ENCODE measurements around the gene DOCK2.
"Not testable (repeated sequence)": the region's sequence is repeated elsewhere in the genome, so short reads cannot be mapped to it uniquely, and the experiment has no call there.

DOCK2 gene

GRCh38 chr5:170092455-170093101, 455.5 kb downstream of the DOCK2 start:
- DNase-seq (ENCODE audit: low read depth in 2 of 2), result no peak

DNA sequence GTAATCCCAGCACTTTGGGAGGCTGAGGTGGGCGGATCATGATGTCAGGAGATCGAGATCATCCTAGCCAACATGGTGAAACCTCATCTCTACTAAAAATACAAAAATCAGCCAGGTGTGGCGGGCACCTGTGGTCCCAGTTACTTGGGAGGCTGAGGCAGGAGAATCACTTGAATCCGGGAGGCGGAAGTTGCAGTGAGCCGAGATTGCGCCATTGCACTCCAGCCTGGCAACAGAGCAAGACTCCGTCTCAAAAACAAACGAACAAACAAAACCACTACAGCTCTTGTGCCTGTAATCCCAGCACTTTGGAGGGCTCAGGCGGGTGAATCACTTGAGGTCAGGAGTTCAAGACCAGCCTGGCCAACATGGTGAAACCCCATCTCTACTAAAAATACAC, 457.3 kb downstream of the DOCK2 start:
- DNase-seq (ENCODE audit: low read depth in 2 of 2), result not testable (repeated sequence)

DNA sequence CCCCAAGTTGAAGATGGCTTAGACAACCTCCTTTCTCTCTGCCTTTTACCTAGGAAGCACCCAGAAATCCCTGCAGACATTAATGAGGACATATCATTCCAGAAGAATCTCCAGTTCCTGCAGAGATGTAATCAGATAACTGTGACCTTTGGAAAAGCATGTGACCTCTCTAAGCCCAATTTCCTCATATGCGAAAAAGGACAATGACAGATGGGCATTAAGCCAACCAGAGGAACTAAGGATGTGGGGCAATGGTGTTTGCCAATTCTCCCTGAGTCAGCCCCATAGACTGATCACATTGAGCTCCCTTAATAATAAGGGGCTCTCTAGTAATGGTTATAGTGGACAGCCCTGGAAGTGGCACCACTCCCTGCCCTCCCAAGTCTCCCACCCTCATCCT, 458.6 kb downstream of the DOCK2 start:
- no peak for DNase-seq (ENCODE audit: low read depth in 2 of 2)

- DNase-seq (ENCODE audit: low read depth in 2 of 2), result no peak
Observed at GRCh38 chr5:170097934-170098333, 460.9 kb downstream of the DOCK2 start.

- DNase-seq (ENCODE audit: low read depth in 2 of 2), result peak; percentile 60 to 69
Observed at GRCh38 chr5:170100066-170100943, 463.2 kb downstream of the DOCK2 start.

DNA sequence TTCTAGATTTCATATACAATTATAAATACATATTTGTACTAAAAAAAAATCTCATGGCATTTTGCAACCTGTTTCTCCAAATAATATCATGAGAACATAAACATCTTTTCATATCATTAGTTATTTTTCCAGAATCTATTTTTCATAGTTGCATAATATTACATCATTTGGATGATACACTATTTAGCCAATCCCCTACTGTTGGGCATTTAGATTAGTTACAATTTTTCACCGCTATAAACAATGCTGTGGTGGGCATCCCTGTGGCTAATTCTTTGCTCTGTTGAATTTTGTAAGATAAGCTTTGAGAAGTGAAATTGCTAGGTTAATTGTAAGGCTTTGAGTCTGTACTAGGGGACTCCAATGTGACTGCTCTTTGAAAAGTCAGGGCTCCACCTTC, 466.4 kb downstream of the DOCK2 start:
- no peak for DNase-seq (ENCODE audit: low read depth in 2 of 2)

GRCh38 chr5:170104299-170104698, 467.2 kb downstream of the DOCK2 start:
- DNase-seq (ENCODE audit: low read depth in 2 of 2), result no peak

DNA sequence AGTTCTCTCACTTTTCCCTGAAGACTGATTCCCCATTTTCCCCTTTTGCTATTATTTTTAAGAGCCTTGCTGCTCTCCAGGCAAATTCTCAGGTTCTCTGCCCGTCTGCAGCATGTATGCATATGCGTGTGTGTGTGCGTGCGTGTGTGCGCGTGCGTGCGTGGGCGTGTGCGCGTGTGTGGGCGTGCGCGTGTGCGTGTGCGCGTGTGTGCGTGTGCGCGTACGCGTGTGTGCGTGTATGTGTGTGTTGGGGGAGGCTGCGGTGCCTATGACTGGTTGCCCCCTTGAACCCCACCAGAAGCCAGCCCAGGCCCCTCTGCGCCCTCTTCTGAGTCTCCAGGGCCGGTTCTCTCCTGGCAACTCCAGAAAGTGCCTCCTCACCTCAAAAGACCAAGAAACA, 467.6 kb downstream of the DOCK2 start:
- DNase-seq (ENCODE audit: low read depth in 2 of 2), result no peak

DNA sequence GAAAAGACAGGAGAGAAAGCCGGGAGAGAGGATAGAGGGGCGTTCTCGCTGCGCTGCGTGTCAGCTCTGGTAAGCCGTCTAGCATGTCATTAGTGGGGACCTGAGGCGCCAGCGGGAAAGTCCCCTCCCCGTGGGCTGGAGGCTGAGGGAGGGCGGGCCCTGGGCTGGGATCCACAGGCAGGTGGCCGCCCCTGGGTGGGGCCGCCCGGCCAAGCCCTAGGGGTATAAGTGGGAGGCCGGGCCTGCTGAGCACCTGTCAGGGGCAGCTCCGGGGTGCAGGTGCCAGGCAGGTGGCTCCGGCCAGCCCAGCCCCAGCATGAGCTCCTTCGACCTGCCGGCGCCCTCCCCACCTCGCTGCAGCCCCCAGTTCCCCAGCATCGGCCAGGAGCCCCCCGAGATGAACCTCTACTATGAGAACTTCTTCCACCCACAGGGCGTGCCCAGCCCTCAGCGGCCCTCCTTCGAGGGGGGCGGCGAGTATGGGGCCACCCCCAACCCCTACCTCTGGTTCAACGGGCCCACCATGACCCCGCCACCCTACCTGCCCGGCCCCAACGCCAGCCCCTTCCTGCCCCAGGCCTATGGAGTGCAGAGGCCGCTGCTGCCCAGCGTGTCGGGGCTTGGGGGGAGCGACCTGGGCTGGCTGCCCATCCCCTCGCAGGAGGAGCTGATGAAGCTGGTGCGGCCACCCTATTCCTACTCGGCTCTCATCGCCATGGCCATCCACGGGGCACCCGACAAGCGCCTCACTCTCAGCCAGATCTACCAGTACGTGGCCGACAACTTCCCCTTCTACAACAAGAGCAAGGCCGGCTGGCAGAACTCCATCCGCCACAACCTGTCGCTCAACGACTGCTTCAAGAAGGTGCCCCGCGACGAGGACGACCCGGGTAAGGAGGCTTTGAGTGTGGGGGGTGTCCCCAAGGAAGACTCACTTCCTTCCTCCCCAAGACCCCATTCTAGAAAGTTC, 468.9 kb downstream of the DOCK2 start, which contains the start of gene FOXI1:
FOXI1 (plus strand) TSS at position 256 of the 970 bp plus-strand sequence; CDS start at position 317, 61 bp downstream.
- no peak for DNase-seq (ENCODE audit: low read depth in 2 of 2)

DNA sequence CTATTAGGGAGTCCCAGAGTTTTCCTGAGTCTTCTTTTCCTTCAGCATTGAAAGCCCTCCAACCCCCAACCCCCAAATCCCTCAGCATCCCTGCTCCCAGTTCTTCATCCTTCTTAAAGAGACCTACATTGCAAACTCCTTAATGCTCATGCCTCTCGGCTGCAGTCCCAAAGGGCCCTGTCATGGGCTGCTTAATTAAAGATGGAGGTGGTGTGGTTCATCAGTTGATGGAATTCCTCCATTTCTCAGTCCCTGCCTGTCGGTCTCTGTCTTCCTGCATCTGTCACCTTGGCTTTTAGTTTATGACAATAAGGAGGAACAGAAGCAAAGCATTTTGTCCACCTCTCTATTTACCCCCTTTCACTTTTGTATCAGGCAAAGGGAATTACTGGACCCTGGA, 470.6 kb downstream of the DOCK2 start:
- DNase-seq (ENCODE audit: low read depth in 2 of 2), result no peak

DNA sequence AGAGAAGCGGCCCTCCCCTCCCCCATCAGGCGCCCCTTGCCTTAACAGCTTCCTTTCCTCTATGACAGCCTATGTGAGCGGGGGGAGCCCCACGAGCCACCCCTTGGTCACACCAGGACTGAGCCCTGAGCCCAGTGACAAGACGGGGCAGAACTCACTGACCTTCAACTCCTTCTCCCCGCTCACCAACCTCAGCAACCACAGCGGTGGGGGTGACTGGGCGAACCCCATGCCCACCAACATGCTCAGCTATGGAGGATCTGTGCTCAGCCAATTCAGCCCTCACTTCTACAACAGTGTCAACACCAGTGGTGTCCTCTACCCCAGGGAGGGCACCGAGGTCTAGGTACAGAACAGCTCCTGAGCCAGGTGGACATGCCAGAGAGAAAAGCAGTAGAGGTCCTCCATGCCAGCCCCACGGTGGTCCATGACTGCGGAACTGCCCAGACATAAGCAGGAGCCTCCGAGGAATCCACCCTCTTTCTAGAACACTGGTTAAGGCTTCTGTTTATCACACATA, 471.3 kb downstream of the DOCK2 start:
- DNase-seq (ENCODE audit: low read depth in 2 of 2), result no peak

GRCh38 chr5:170109059-170110031, 472.3 kb downstream of the DOCK2 start:
- no peak for DNase-seq (ENCODE audit: low read depth in 2 of 2)

- no peak for DNase-seq (ENCODE audit: low read depth in 2 of 2)
Observed at GRCh38 chr5:170110403-170111087, 473.5 kb downstream of the DOCK2 start.

GRCh38 chr5:170111088-170111785, 474.2 kb downstream of the DOCK2 start:
- no peak for DNase-seq (ENCODE audit: low read depth in 2 of 2)

DNA sequence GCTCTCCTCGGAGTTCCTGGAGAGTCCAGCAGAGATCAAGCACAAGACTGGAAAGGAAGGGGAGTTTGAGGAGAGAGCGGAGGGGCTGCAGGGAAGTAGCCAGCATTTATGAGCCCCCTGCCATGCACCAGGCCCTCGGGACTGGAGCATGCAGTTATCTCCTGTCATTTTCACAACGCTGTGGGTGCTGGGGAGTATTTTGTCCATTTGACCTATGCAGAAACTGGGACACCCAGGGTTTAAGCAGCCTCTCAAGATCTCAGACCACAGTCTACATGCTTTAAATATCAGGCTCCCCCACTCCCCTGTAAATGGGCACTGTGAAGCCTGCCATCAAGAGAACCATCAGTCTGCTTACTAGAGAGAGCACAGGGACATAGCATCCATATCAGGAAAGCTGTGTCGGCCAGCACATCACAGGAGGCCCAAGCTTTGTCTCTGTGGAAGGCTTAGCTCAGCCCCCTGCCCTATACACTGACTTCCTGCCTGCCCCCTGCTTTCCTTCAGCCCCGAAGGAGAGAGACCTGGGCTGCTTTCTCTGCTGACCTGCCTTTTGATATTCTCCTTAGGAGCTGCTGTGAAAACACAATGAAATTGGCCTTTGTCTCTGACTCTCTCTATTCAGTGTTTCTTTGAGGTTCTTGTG, 475.9 kb downstream of the DOCK2 start:
- DNase-seq (ENCODE audit: low read depth in 2 of 2), result no peak

DNA sequence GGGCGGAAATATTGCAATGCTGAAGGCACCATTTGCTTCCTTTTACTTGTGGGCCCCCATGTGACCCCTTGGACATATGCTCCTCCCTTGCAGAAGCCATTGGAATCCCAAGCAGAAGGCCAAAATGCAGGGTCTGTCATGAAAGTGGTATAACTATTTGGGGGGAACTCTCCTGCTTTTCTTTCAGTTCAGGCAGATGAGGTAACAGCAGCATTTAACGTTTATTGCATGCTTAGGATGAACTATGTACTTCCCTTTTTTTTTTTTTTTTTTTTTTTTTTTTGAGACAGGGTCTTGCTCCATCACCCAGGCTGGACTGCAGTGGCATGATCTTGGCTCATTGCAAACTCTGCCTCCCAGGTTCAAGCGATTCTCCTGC, 476.4 kb downstream of the DOCK2 start:
- DNase-seq (ENCODE audit: low read depth in 2 of 2), result no peak

- DNase-seq (ENCODE audit: low read depth in 2 of 2), result no peak
Observed at GRCh38 chr5:170114271-170114670, 477.2 kb downstream of the DOCK2 start.

DNA sequence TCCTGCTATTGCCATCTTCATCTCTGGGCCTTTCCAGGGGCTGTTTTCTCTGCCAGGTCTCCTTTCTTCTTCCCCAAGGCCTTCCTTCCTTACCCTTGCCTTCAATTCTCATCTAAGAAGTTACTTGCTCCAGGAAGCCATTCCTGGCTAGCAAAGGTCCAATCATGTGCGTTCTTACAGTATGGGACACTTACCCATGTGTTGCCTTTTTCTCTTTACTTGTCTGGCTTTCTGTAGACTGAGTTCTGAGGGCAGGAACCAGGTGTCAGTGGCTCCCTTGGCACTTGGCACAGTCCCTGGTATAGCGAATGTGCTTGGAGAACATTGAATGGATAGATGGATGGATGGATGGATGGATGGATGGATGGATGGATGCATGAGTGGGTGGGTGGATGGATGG, 478.9 kb downstream of the DOCK2 start:
- no peak for DNase-seq (ENCODE audit: low read depth in 2 of 2)

- DNase-seq (ENCODE audit: low read depth in 2 of 2), result no peak
Observed at GRCh38 chr5:170117736-170118135, 480.7 kb downstream of the DOCK2 start.

Data from fibroblast of skin of left quadriceps (primary cell).